A549 (cell line): ENCODE data around the gene TGFBI.

ENCODE experiments used
- BHLHE40 ChIP-seq: IDR thresholded peaks from 2 replicates; pipeline ENCODE4 v1.6.1; 2012; ENCODE audit warnings: low read depth, low read length, inconsistent platforms
- KDM1A ChIP-seq: fragments of 200-600 bp; sonication (generic); IDR thresholded peaks from 2 replicates; pipeline ENCODE4 v1.6.1; 2016; ENCODE audit warnings: low read depth, mild to moderate bottlenecking
- MYC ChIP-seq: IDR thresholded peaks from 2 replicates; pipeline ENCODE4 v1.6.1; 2012; ENCODE audit warnings: mild to moderate bottlenecking, inconsistent platforms, low read length, improper control_type of control experiment, borderline replicate concordance
- NFE2L2 ChIP-seq: fragments of 150-350 bp; conservative IDR thresholded peaks from 2 replicates; pipeline ENCODE4 v1.6.1; 2014; ENCODE audit warnings: low read length
- NPAS2 ChIP-seq: fragments of 250-450 bp; sonication (Bioruptor Pico); IDR thresholded peaks from 2 replicates; pipeline ENCODE4 v1.8.0; 2022; ENCODE audit warnings: mild to moderate bottlenecking, moderate library complexity, borderline replicate concordance
- NR3C1 ChIP-seq: fragments of >200 bp; sonication (Bioruptor Twin); formaldehyde crosslinking; IDR thresholded peaks from 3 replicates; pipeline ENCODE4 v1.6.1; 2017
- PHF8 ChIP-seq: fragments of 200-600 bp; sonication (generic); IDR thresholded peaks from 2 replicates; pipeline ENCODE4 v1.6.1; 2016; ENCODE audit warnings: low read depth, mild to moderate bottlenecking, antibody characterized with exemption, moderate library complexity, borderline replicate concordance
- POLR2A ChIP-seq: IDR thresholded peaks from 2 replicates; pipeline ENCODE4 v1.6.1; 2012; ENCODE audit warnings: mild to moderate bottlenecking, low read length
- RAD21 ChIP-seq, 2 experiments: fragments of >200 bp in 1 of 2; sonication (Bioruptor Twin) in 1 of 2; formaldehyde crosslinking in 1 of 2; IDR thresholded peaks in 1 of 2; conservative IDR thresholded peaks in 1 of 2; 2 replicates in 1 of 2; 3 replicates in 1 of 2; pipeline ENCODE4 v1.6.1; 2012 to 2018; ENCODE audit warnings: inconsistent platforms in 1 of 2
- RFX5 ChIP-seq: fragments of 450-650 bp; IDR thresholded peaks from 2 replicates; pipeline ENCODE4 v1.7.1; 2014; ENCODE audit warnings: antibody characterized with exemption, mild to moderate bottlenecking, moderate library complexity
- TP53 ChIP-seq: fragments of 250-450 bp; sonication (Bioruptor Pico); IDR thresholded peaks from 2 replicates; pipeline ENCODE4 v1.5.0; 2021; ENCODE audit warnings: mild to moderate bottlenecking, moderate library complexity
- USF2 ChIP-seq: fragments of 450-650 bp; IDR thresholded peaks from 2 replicates; pipeline ENCODE4 v1.6.1; 2014; ENCODE audit warnings: antibody characterized with exemption
- TF ChIP-seq, protein P1 (sequence below): fragments of >200 bp; sonication (Bioruptor Twin); formaldehyde crosslinking; IDR thresholded peaks from 3 replicates; pipeline ENCODE4 v1.5.1; 2016
- TF ChIP-seq, protein P2 (sequence below): fragments of 250-450 bp; sonication (Bioruptor Pico); IDR thresholded peaks from 2 replicates; pipeline ENCODE4 v1.5.0; 2020; ENCODE audit warnings: low read depth, mild to moderate bottlenecking, moderate library complexity

- TF ChIP-seq RAD21 (conservative IDR thresholded peaks at IDR 0.05 in 1 of 2, IDR thresholded peaks at IDR 0.05 in 1 of 2) (no peak), NR3C1 (no peak), MYC (no peak), NFE2L2 (no peak), KDM1A (no peak), TP53 (no peak), BHLHE40 (no peak), PHF8 (no peak), RFX5 (no peak), USF2 (no peak), POLR2A (no peak), NPAS2 (CRISPR knock-in tag) (no peak)
- TF ChIP-seq, protein P1, sequence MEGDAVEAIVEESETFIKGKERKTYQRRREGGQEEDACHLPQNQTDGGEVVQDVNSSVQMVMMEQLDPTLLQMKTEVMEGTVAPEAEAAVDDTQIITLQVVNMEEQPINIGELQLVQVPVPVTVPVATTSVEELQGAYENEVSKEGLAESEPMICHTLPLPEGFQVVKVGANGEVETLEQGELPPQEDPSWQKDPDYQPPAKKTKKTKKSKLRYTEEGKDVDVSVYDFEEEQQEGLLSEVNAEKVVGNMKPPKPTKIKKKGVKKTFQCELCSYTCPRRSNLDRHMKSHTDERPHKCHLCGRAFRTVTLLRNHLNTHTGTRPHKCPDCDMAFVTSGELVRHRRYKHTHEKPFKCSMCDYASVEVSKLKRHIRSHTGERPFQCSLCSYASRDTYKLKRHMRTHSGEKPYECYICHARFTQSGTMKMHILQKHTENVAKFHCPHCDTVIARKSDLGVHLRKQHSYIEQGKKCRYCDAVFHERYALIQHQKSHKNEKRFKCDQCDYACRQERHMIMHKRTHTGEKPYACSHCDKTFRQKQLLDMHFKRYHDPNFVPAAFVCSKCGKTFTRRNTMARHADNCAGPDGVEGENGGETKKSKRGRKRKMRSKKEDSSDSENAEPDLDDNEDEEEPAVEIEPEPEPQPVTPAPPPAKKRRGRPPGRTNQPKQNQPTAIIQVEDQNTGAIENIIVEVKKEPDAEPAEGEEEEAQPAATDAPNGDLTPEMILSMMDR = no peak
- TF ChIP-seq, protein P2, sequence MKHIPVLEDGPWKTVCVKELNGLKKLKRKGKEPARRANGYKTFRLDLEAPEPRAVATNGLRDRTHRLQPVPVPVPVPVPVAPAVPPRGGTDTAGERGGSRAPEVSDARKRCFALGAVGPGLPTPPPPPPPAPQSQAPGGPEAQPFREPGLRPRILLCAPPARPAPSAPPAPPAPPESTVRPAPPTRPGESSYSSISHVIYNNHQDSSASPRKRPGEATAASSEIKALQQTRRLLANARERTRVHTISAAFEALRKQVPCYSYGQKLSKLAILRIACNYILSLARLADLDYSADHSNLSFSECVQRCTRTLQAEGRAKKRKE = no peak
Observed at GRCh38 chr5:135979510-135979909, 49.3 kb upstream of the TGFBI start.
